A549 (cell line): Measurements from ENCODE around the gene RAPGEF4. TPM values are rescaled to one million over a fixed set of nuclear protein-coding genes. Genes with fewer than 3 reads are reported as not detected.
"Not testable (repeated sequence)": the region's sequence is repeated elsewhere in the genome, so short reads cannot be mapped to it uniquely, and the experiment has no call there.

ENCODE experiments used
- ATAC-seq, 2 experiments: fragments of 200-7000 bp in 1 of 2; fragments of >200 bp in 1 of 2; cut with Nextera tagmentation in 1 of 2; cut with Tn5 transposase in 1 of 2; 3 replicates each; pipeline versions ENCODE4 v1.8.0 to v1.9.1; 2018 to 2020; ENCODE audit warnings: mild to moderate bottlenecking in 1 of 2, moderate library complexity in 1 of 2
- CTCF ChIA-PET: fragments of 300-600 bp; sonication (Branson Sonifier 250); formaldehyde crosslinking; extraction: SDS; loops from one replicate; lab custom pipeline; 2021; ENCODE audit warnings: antibody characterized with exemption, inconsistent platforms; lab: Yijun Ruan, JAX
- POLR2A ChIA-PET: fragments of 350-600 bp; formaldehyde crosslinking; extraction: SDS; loops from one replicate; lab custom pipeline; 2021; ENCODE audit warnings: antibody characterized with exemption, inconsistent platforms; lab: Yijun Ruan, JAX
- DNase-seq, 2 experiments: peaks; one replicate each; pipeline versions ENCODE4 v3.0.0 to v3.0.0-alpha.2; 2011 to 2016; ENCODE audit warnings: low read depth in 1 of 2, low spot score in 1 of 2
- FAIRE-seq: peaks from 2 replicates; lab custom pipeline; 2011; peaks lifted over from hg19 to GRCh38; lab: Jason Lieb, UNC
- H3K27ac ChIP-seq, 2 experiments: fragments of >200 bp; sonication (Bioruptor Twin); formaldehyde crosslinking; 3 replicates each; pipeline ENCODE4 v1.5.1; 2016 to 2017
- H3K4me1 ChIP-seq: fragments of >200 bp; sonication (Bioruptor Twin); formaldehyde crosslinking; 3 replicates; pipeline ENCODE4 v1.6.1; 2016
- H3K4me2 ChIP-seq: fragments of >200 bp; sonication (Bioruptor Twin); formaldehyde crosslinking; 3 replicates; pipeline ENCODE4 v1.6.1; 2016
- H3K4me3 ChIP-seq: fragments of >200 bp; sonication (Bioruptor Twin); formaldehyde crosslinking; 3 replicates; pipeline ENCODE4 v1.5.1; 2016
- H3K9me3 ChIP-seq: fragments of >200 bp; sonication (Bioruptor Twin); formaldehyde crosslinking; 3 replicates; pipeline ENCODE4 v1.6.1; 2016
- BHLHE40 ChIP-seq: IDR thresholded peaks from 2 replicates; pipeline ENCODE4 v1.6.1; 2012; ENCODE audit warnings: low read depth, low read length, inconsistent platforms
- CBX2 ChIP-seq: fragments of 200-600 bp; sonication (generic); IDR thresholded peaks from 2 replicates; pipeline ENCODE4 v1.6.1; 2016; ENCODE audit warnings: low read depth, mild to moderate bottlenecking, borderline replicate concordance
- CBX8 ChIP-seq: fragments of 200-600 bp; sonication (generic); IDR thresholded peaks from 2 replicates; pipeline ENCODE4 v1.6.1; 2016
- CEBPB ChIP-seq, 2 experiments: fragments of >200 bp in 1 of 2; sonication (Bioruptor Twin) in 1 of 2; formaldehyde crosslinking in 1 of 2; IDR thresholded peaks; 2 replicates each; pipeline ENCODE4 v1.6.1; 2012 to 2016
- CHD4 ChIP-seq: fragments of 200-600 bp; sonication (generic); IDR thresholded peaks from 2 replicates; pipeline ENCODE4 v1.6.1; 2016; ENCODE audit warnings: antibody characterized with exemption, mild to moderate bottlenecking, borderline replicate concordance
- CTCF ChIP-seq: fragments of >200 bp; sonication (Bioruptor Twin); formaldehyde crosslinking; IDR thresholded peaks from 3 replicates; pipeline ENCODE4 v1.5.1; 2016
- EHF ChIP-seq: fragments of 250-450 bp; sonication (Bioruptor Pico); IDR thresholded peaks from 2 replicates; pipeline ENCODE4 v1.5.0; 2020; ENCODE audit warnings: mild to moderate bottlenecking
- EHMT2 ChIP-seq: fragments of 200-600 bp; sonication (generic); IDR thresholded peaks from 2 replicates; pipeline ENCODE4 v1.6.1; 2016; ENCODE audit warnings: antibody characterized with exemption, low read depth, mild to moderate bottlenecking, moderate library complexity
- EP300 ChIP-seq, 2 experiments: fragments of >200 bp; sonication (Bioruptor Twin); formaldehyde crosslinking; IDR thresholded peaks; 2 replicates in 1 of 2; 3 replicates in 1 of 2; pipeline ENCODE4 v1.6.1; 2016 to 2017
- FOSB ChIP-seq: fragments of 250-450 bp; sonication (Bioruptor Pico); IDR thresholded peaks from 2 replicates; pipeline ENCODE4 v1.5.0; 2020; ENCODE audit warnings: mild to moderate bottlenecking, moderate library complexity
- HMGXB4 ChIP-seq: fragments of 250-450 bp; sonication (Bioruptor Pico); IDR thresholded peaks from 2 replicates; pipeline ENCODE4 v1.5.0; 2021; ENCODE audit warnings: mild to moderate bottlenecking, moderate library complexity, borderline replicate concordance
- HOXB13 ChIP-seq: fragments of 250-450 bp; sonication (Bioruptor Pico); IDR thresholded peaks from 2 replicates; pipeline ENCODE4 v1.5.0; 2020; ENCODE audit warnings: low read depth, mild to moderate bottlenecking, moderate library complexity
- HOXB5 ChIP-seq: fragments of 250-450 bp; sonication (Bioruptor Pico); IDR thresholded peaks from 2 replicates; pipeline ENCODE4 v1.5.0; 2020; ENCODE audit warnings: mild to moderate bottlenecking, moderate library complexity
- JUNB ChIP-seq: fragments of >200 bp; sonication (Bioruptor Twin); formaldehyde crosslinking; IDR thresholded peaks from 2 replicates; pipeline ENCODE4 v1.6.1; 2016
- KDM5A ChIP-seq: fragments of 200-600 bp; sonication (generic); IDR thresholded peaks from 2 replicates; pipeline ENCODE4 v1.6.1; 2016; ENCODE audit warnings: antibody characterized with exemption, mild to moderate bottlenecking
- MAFK ChIP-seq: fragments of 450-650 bp; IDR thresholded peaks from 2 replicates; pipeline ENCODE4 v1.6.1; 2014; ENCODE audit not compliant: partially characterized antibody
- PBX3 ChIP-seq: IDR thresholded peaks from 2 replicates; pipeline ENCODE4 v1.6.1; 2012
- PHF8 ChIP-seq: fragments of 200-600 bp; sonication (generic); IDR thresholded peaks from 2 replicates; pipeline ENCODE4 v1.6.1; 2016; ENCODE audit warnings: low read depth, mild to moderate bottlenecking, antibody characterized with exemption, moderate library complexity, borderline replicate concordance
- RNF2 ChIP-seq: fragments of 200-600 bp; sonication (generic); IDR thresholded peaks from 2 replicates; pipeline ENCODE4 v1.6.1; 2016; ENCODE audit warnings: low read depth, mild to moderate bottlenecking, antibody characterized with exemption, moderate library complexity, borderline replicate concordance
- SMC3 ChIP-seq: fragments of >200 bp; sonication (Bioruptor Twin); formaldehyde crosslinking; IDR thresholded peaks from 3 replicates; pipeline ENCODE4 v1.6.1; 2018; ENCODE audit warnings: inconsistent platforms
- ZC3H11A ChIP-seq: fragments of 450-650 bp; IDR thresholded peaks from 2 replicates; pipeline ENCODE4 v1.6.1; 2014; ENCODE audit warnings: antibody characterized with exemption, mild to moderate bottlenecking
- WGBS: methylation state at CpG from one replicate; pipeline ENCODE4 v1.1.6; 2017; ENCODE audit errors: missing lambda C conversion rate; 5-methylcytosine and 5-hydroxymethylcytosine counted together
- polyA plus RNA-seq, 4 experiments: library from polyadenylated mRNA; depleted of rRNA in 3 of 4; stranded (reverse); fragments of >200 nt; fragmentation: RNase III in 1 of 4; extraction: RNeasy Plus Mini Kit Qiagen cat#74134 plus additional on column Dnase treatment in 1 of 4; gene quantifications; 2 replicates in 3 of 4; 3 replicates in 1 of 4; pipeline ENCODE4 v1.2.3, GENCODE V29; 2011 to 2017

Gene RAPGEF4
- polyA plus RNA-seq, 2 of the 4 experiments (the other 2 are of a cell fraction) = 0.18 to 1.1 TPM

GRCh38 chr2:173091910-173092309 lies 356.3 kb downstream of the RAPGEF4 start:
- CTCF ChIA-PET = interaction anchor here (1.2 to 3.5 kb wide), 13 partner anchors 9 to 129 kb away, joined by 3 to 26 read pairs (median 5); partner anchors contain the start of gene MAP3K20

GRCh38 chr2:173092844-173093402 lies 357.3 kb downstream of the RAPGEF4 start:
- Histone ChIP-seq H3K4me3 (no peak overlapping the region), H3K9me3 (no peaks in the 10 kb centered on the region), H3K27ac (no peak overlapping the region), H3K4me2 (no peak overlapping the region)
- no peak for DNase-seq
- POLR2A ChIA-PET = no interaction called here
- CTCF ChIA-PET = interaction anchor here (1.2 to 3.5 kb wide), 4 partner anchors 14 to 117 kb away, joined by 3 to 26 read pairs (median 15); no protein-coding TSS in a partner anchor
- TF ChIP-seq PBX3 (no peak), HMGXB4 (CRISPR knock-in tag) (no peak), CEBPB (IDR thresholded peaks at IDR 0.05) (no peak), FOSB (CRISPR knock-in tag) (no peak), MAFK (no peak), PHF8 (no peak), EP300 (IDR thresholded peaks at IDR 0.05) (no peak), CBX8 (no peak), RNF2 (no peak), KDM5A (no peak), ZC3H11A (no peak), JUNB (no peak), EHF (CRISPR knock-in tag) (no peak), CHD4 (no peak), HOXB5 (CRISPR knock-in tag) (no peak), BHLHE40 (no peak), CTCF (no peak), HOXB13 (no peak)
- TF ChIP-seq, all 56 proteins: peak for 0
- 94% methylated on average over 3 of the region's 3 CpGs for WGBS
- ATAC-seq (no peak), FAIRE-seq (no peak)
- H3K4me1 ChIP-seq = peaks cover 50% of the 10 kb centered on the region

More at GRCh38 chr2:173091910-173092309, 356.3 kb downstream of the RAPGEF4 start:
- TF ChIP-seq EHMT2 (no peak), CBX2 (no peak), SMC3 (no peak), EP300 (IDR thresholded peaks at IDR 0.05) (no peak)
- no peaks in the 10 kb centered on the region for H3K9me3 ChIP-seq
- FAIRE-seq = no peak
- H3K4me2 ChIP-seq = no peak overlapping the region
- no peak for DNase-seq
- 93% methylated on average over 4 of the region's 4 CpGs for WGBS
- ATAC-seq = no peak
- H3K4me3 ChIP-seq = no peak overlapping the region
- POLR2A ChIA-PET = no interaction called here
- H3K27ac ChIP-seq = peak overlapping the region in 1 of 2 experiments; percentile 56; a peak in 3 of 6 replicates
- peaks cover 60% of the 10 kb centered on the region for H3K4me1 ChIP-seq

GRCh38 chr2:173093617-173094016 lies 358.0 kb downstream of the RAPGEF4 start:
- H3K9me3 ChIP-seq, FAIRE-seq, H3K27ac ChIP-seq, ATAC-seq, POLR2A ChIA-PET, H3K4me2 ChIP-seq, H3K4me3 ChIP-seq, DNase-seq: not testable (repeated sequence)
- peaks cover 43% of the 10 kb centered on the region for H3K4me1 ChIP-seq
- 89% methylated on average over 2 of the region's 2 CpGs for WGBS
- CTCF ChIA-PET = interaction anchor here (2.0 kb wide), 2 partner anchors 66 to 117 kb away, joined by 7 to 8 read pairs; no protein-coding TSS in a partner anchor
